RWPE1 (cell line): ENCODE results near the gene ABCG4.
"Not testable (repeated sequence)": the region's sequence is repeated elsewhere in the genome, so short reads cannot be mapped to it uniquely, and the experiment has no call there.

Experiments used
- CTCF ChIA-PET: fragments of 350-600 bp; sonication (Branson Sonifier 250); formaldehyde crosslinking; extraction: SDS; loops from one replicate; lab custom pipeline; 2021; lab: Yijun Ruan, JAX
- POLR2A ChIA-PET: fragments of 400-600 bp; formaldehyde crosslinking; extraction: SDS; loops from one replicate; lab custom pipeline; 2020; ENCODE audit warnings: antibody characterized with exemption; ENCODE audit not compliant: low non-redundant PET; lab: Yijun Ruan, JAX
- DNase-seq: peaks from one replicate; pipeline ENCODE4 v3.0.0; 2012; ENCODE audit warnings: low spot score
- H3K27ac ChIP-seq: fragments of 450-650 bp; 2 replicates; pipeline ENCODE4 v1.5.1; 2017
- CTCF ChIP-seq: fragments of 450-650 bp; conservative IDR thresholded peaks from 2 replicates; pipeline ENCODE4 v1.5.1; 2017; ENCODE audit warnings: low read depth, mild to moderate bottlenecking

The ABCG4 gene

GRCh38 chr11:119193001-119193400, 44.1 kb downstream of the ABCG4 start:
- no peak overlapping the region for H3K27ac ChIP-seq
- TF ChIP-seq CTCF: no peak
- CTCF ChIA-PET: interaction anchor here (0.7 to 0.8 kb wide), 2 partner anchors 17 to 99 kb away, joined by 3 read pairs; no protein-coding TSS in a partner anchor
- no peak for DNase-seq
- POLR2A ChIA-PET: no interaction called here

GRCh38 chr11:119193626-119194025, 44.8 kb downstream of the ABCG4 start:
- ChIA-PET CTCF (no interaction called here), POLR2A (no interaction called here)
- TF ChIP-seq CTCF: no peak
- DNase-seq: no peak
- no peak overlapping the region for H3K27ac ChIP-seq

- ChIA-PET CTCF (interaction anchor here (0.6 to 1.0 kb wide), 3 partner anchors 31 to 96 kb away, joined by 3 read pairs; no protein-coding TSS in a partner anchor), POLR2A (no interaction called here)
- no peak for DNase-seq
- TF ChIP-seq CTCF: no peak
- H3K27ac ChIP-seq: no peak overlapping the region
Observed at GRCh38 chr11:119194811-119195440, 46.1 kb downstream of the ABCG4 start.

GRCh38 chr11:119195680-119196079, 46.8 kb downstream of the ABCG4 start:
- TF ChIP-seq CTCF: no peak
- peak; percentile 48 for DNase-seq
- CTCF ChIA-PET: interaction anchor here (0.8 to 1.3 kb wide), 3 partner anchors 41 to 87 kb away, joined by 3 to 4 read pairs (median 4); no protein-coding TSS in a partner anchor
- H3K27ac ChIP-seq: no peak overlapping the region
- POLR2A ChIA-PET: no interaction called here

GRCh38 chr11:119196833-119197483, 48.1 kb downstream of the ABCG4 start:
- POLR2A ChIA-PET: no interaction called here
- no peak overlapping the region for H3K27ac ChIP-seq
- peak; percentile 86 for TF ChIP-seq CTCF
- CTCF ChIA-PET: interaction anchor here (0.5 to 1.2 kb wide), 15 partner anchors 9 to 441 kb away, joined by 3 to 7 read pairs (median 3); partner anchors contain the start of genes CBL and NHERF4
- peak; percentile 86 for DNase-seq

GRCh38 chr11:119198925-119199324, 50.1 kb downstream of the ABCG4 start:
- TF ChIP-seq CTCF: no peak
- CTCF ChIA-PET: no interaction called here
- POLR2A ChIA-PET: no interaction called here
- H3K27ac ChIP-seq: no peak overlapping the region
- DNase-seq: no peak

- DNase-seq, POLR2A ChIA-PET, H3K27ac ChIP-seq: not testable (repeated sequence)
- CTCF ChIA-PET: interaction anchor here (0.7 to 0.8 kb wide), 2 partner anchors 22 to 58 kb away, joined by 3 to 4 read pairs; no protein-coding TSS in a partner anchor
Observed at GRCh38 chr11:119201236-119201635, 52.4 kb downstream of the ABCG4 start.
